Neuron (in vitro differentiated cells): ENCODE data around the gene KRT13.

ENCODE experiments used
- H2AFZ ChIP-seq: one replicate; pipeline ENCODE4 v1.6.1; 2013; ENCODE audit warnings: low read depth, mild to moderate bottlenecking, inconsistent platforms, low read length, moderate library complexity
- H3K27me3 ChIP-seq: one replicate; pipeline ENCODE4 v1.6.1; 2013; ENCODE audit warnings: low read length; ENCODE audit not compliant: insufficient read depth
- H3K36me3 ChIP-seq: one replicate; pipeline ENCODE4 v1.6.1; 2013; ENCODE audit warnings: low read length; ENCODE audit not compliant: insufficient read depth
- H3K4me1 ChIP-seq: one replicate; pipeline ENCODE4 v1.6.1; 2013; ENCODE audit warnings: low read length; ENCODE audit not compliant: insufficient read depth
- H3K4me3 ChIP-seq: 2 replicates; pipeline ENCODE4 v1.5.1; 2013; ENCODE audit warnings: mild to moderate bottlenecking, low read length, moderate library complexity
- H3K9me3 ChIP-seq: one replicate; pipeline ENCODE4 v1.6.1; 2013; ENCODE audit warnings: low read length

KRT13 gene

GRCh38 chr17:41491476-41491875 lies 13.9 kb downstream of the KRT13 start:
- H3K4me3 ChIP-seq, result no peak overlapping the region
- no peak overlapping the region for H2AFZ ChIP-seq
- no peaks in the 10 kb centered on the region for H3K9me3 ChIP-seq
- H3K36me3 ChIP-seq, result no peaks in the 10 kb centered on the region
- H3K27me3 ChIP-seq, result no peaks in the 10 kb centered on the region
- no peaks in the 10 kb centered on the region for H3K4me1 ChIP-seq

- Histone ChIP-seq H3K4me1 (no peaks in the 10 kb centered on the region), H3K4me3 (no peak overlapping the region), H3K27me3 (no peaks in the 10 kb centered on the region), H3K36me3 (no peaks in the 10 kb centered on the region), H2AFZ (no peak overlapping the region), H3K9me3 (no peaks in the 10 kb centered on the region)
These were observed 15.1 kb downstream of the KRT13 start for GRCh38 chr17:41490000-41490990.

- no peak within 1 kb of the TSS for H3K4me3 ChIP-seq
- H3K36me3 ChIP-seq, result no peaks in the 10 kb centered on the region
- H3K4me1 ChIP-seq, result no peaks in the 10 kb centered on the region
- H3K27me3 ChIP-seq, result peaks cover under 1% of the 10 kb centered on the region
- H3K9me3 ChIP-seq, result no peaks in the 10 kb centered on the region
- no peak within 1 kb of the TSS for H2AFZ ChIP-seq
These were observed 15.9 kb downstream of the KRT13 start, which contains the start of gene KRT36 for GRCh38 chr17:41489531-41489930. Gene KRT36 (minus strand): TSS chr17:41489910. CDS start chr17:41489864, 46 bp downstream.

- Histone ChIP-seq H3K27me3 (peaks cover 3% of the 10 kb centered on the region), H3K9me3 (no peaks in the 10 kb centered on the region), H2AFZ (no peak overlapping the region), H3K4me3 (no peak overlapping the region), H3K36me3 (no peaks in the 10 kb centered on the region), H3K4me1 (no peaks in the 10 kb centered on the region)
These were observed 18.4 kb downstream of the KRT13 start for GRCh38 chr17:41486809-41487530.

- no peak overlapping the region for H3K4me3 ChIP-seq
- peaks cover 3% of the 10 kb centered on the region for H3K27me3 ChIP-seq
- H3K36me3 ChIP-seq, result no peaks in the 10 kb centered on the region
- no peak overlapping the region for H2AFZ ChIP-seq
- no peaks in the 10 kb centered on the region for H3K9me3 ChIP-seq
- H3K4me1 ChIP-seq, result no peaks in the 10 kb centered on the region
These were observed 19.1 kb downstream of the KRT13 start for GRCh38 chr17:41486316-41486715.

- Histone ChIP-seq H3K9me3 (no peaks in the 10 kb centered on the region), H3K36me3 (no peaks in the 10 kb centered on the region), H3K27me3 (peaks cover 3% of the 10 kb centered on the region), H3K4me1 (no peaks in the 10 kb centered on the region), H3K4me3 (no peak overlapping the region), H2AFZ (no peak overlapping the region)
These were observed 20.2 kb downstream of the KRT13 start for GRCh38 chr17:41484920-41485904.

- Histone ChIP-seq H3K36me3 (no peaks in the 10 kb centered on the region), H3K27me3 (peaks cover 3% of the 10 kb centered on the region), H3K4me1 (no peaks in the 10 kb centered on the region), H3K9me3 (no peaks in the 10 kb centered on the region), H2AFZ (no peak overlapping the region), H3K4me3 (no peak overlapping the region)
These were observed 21.2 kb downstream of the KRT13 start for GRCh38 chr17:41483991-41484826.

GRCh38 chr17:41483531-41483930 lies 21.9 kb downstream of the KRT13 start:
- Histone ChIP-seq H3K4me1 (no peaks in the 10 kb centered on the region), H3K36me3 (no peaks in the 10 kb centered on the region), H3K9me3 (no peaks in the 10 kb centered on the region), H3K4me3 (no peak overlapping the region), H2AFZ (no peak overlapping the region), H3K27me3 (peaks cover 3% of the 10 kb centered on the region)

- Histone ChIP-seq H2AFZ (no peak within 1 kb of the TSS), H3K36me3 (no peaks in the 10 kb centered on the region), H3K4me3 (no peak within 1 kb of the TSS), H3K27me3 (peaks cover 3% of the 10 kb centered on the region), H3K9me3 (no peaks in the 10 kb centered on the region), H3K4me1 (no peaks in the 10 kb centered on the region)
These were observed 24.4 kb downstream of the KRT13 start, which contains the start of gene KRT35 for GRCh38 chr17:41481036-41481435. Gene KRT35 (minus strand): TSS chr17:41481151. CDS start chr17:41481097, 54 bp downstream.

GRCh38 chr17:41480581-41480980 lies 24.8 kb downstream of the KRT13 start:
- peaks cover 3% of the 10 kb centered on the region for H3K27me3 ChIP-seq
- H3K4me1 ChIP-seq, result no peaks in the 10 kb centered on the region
- H3K36me3 ChIP-seq, result no peaks in the 10 kb centered on the region
- no peak overlapping the region for H3K4me3 ChIP-seq
- no peak overlapping the region for H2AFZ ChIP-seq
- H3K9me3 ChIP-seq, result no peaks in the 10 kb centered on the region

GRCh38 chr17:41480136-41480535 lies 25.3 kb downstream of the KRT13 start:
- Histone ChIP-seq H3K4me3 (no peak overlapping the region), H3K27me3 (peaks cover 3% of the 10 kb centered on the region), H3K36me3 (no peaks in the 10 kb centered on the region), H2AFZ (no peak overlapping the region), H3K9me3 (no peaks in the 10 kb centered on the region), H3K4me1 (no peaks in the 10 kb centered on the region)

GRCh38 chr17:41478237-41478636 lies 27.2 kb downstream of the KRT13 start:
- Histone ChIP-seq H3K27me3 (peaks cover 7% of the 10 kb centered on the region), H3K36me3 (no peaks in the 10 kb centered on the region), H3K4me1 (no peaks in the 10 kb centered on the region), H3K9me3 (no peaks in the 10 kb centered on the region), H2AFZ (no peak overlapping the region), H3K4me3 (no peak overlapping the region)
